Measurements from ENCODE around the gene CST11.

- TF ChIP-seq CTCF (IDR thresholded peaks at IDR 0.05) (no peak), POLR2A (IDR thresholded peaks at IDR 0.05) (no peak), EP300 (IDR thresholded peaks at IDR 0.05) (peak in 1 of 2 donors; percentile 72)
Observed at GRCh38 chr20:23435626-23436539, 16.8 kb downstream of the CST11 start.

Measured in tibial nerve (tissue), 4 donors.